ENCODE data around the gene SHC2.
A peak's percentile ranks its signal among the peaks of the same experiment; 100 is the strongest.
"Not testable (repeated sequence)": the region's sequence is repeated elsewhere in the genome, so short reads cannot be mapped to it uniquely, and the experiment has no call there.

The SHC2 gene

GRCh38 chr19:391207-391557, 69.7 kb downstream of the SHC2 start:
- no peak for DNase-seq (ENCODE audit: low spot score)

GRCh38 chr19:390386-391206, 70.2 kb downstream of the SHC2 start:
- DNase-seq (ENCODE audit: low spot score): no peak

- DNase-seq (ENCODE audit: low spot score): no peak
Measured at GRCh38 chr19:389935-390289, 70.9 kb downstream of the SHC2 start.

DNA sequence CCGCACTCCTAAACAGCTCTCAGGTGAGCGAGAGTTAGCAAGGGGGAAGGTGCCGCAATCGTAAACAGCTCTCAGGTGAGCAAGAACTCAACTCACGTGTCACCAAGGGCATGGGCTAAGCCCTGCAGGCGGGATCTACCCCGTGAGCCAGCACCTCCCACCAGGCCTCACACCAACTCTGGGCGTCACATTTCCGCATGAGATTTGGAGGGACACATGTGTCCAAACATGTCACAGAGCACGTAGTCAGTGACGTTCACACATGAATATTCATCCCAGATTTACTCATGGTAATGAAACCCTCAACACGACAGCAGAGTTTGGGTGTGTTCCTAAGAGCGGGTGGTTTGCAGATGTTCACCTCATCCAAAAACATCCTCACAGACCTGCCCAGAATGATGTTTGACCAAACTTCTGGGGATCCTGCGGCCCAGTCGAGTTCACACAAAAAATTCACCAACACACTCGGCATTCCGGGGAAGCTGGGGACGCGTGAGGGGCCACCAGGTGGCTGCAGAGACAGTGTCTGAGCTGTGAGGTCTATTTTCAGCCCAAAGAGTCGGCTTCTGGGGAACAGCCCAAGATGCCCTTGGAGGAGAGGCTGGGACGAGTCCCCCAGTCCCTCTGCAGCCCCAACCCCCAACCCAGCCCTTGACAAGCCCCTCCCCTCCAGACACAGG, 71.4 kb downstream of the SHC2 start:
- DNase-seq (ENCODE audit: low spot score): no peak

- DNase-seq (ENCODE audit: low spot score): no peak
Measured at GRCh38 chr19:388691-389090, 72.1 kb downstream of the SHC2 start.

- DNase-seq (ENCODE audit: low spot score): no peak
Measured at GRCh38 chr19:387777-388176, 73.1 kb downstream of the SHC2 start.

DNA sequence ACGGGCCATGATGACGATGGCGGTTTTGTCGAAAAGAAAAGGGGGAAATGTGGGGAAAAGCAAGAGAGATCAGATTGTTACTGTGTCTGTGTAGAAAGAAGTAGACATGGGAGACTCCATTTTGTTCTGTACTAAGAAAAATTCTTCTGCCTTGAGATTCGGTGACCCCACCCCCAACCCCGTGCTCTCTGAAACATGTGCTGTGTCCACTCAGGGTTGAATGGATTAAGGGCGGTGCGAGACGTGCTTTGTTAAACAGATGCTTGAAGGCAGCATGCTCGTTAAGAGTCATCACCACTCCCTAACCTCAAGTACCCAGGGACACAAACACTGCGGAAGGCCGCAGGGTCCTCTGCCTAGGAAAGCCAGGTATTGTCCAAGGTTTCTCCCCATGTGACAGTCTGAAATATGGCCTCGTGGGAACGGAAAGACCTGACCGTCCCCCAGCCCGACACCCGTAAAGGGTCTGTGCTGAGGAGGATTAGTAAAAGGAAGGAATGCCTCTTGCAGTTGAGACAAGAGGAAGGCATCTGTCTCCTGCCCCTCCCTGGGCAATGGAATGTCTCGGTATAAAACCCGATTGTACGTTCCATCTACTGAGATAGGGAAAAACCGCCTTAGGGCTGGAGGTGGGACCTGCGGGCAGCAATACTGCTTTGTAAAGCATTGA, 74.1 kb downstream of the SHC2 start:
- DNase-seq (ENCODE audit: low spot score): not testable (repeated sequence)

DNA sequence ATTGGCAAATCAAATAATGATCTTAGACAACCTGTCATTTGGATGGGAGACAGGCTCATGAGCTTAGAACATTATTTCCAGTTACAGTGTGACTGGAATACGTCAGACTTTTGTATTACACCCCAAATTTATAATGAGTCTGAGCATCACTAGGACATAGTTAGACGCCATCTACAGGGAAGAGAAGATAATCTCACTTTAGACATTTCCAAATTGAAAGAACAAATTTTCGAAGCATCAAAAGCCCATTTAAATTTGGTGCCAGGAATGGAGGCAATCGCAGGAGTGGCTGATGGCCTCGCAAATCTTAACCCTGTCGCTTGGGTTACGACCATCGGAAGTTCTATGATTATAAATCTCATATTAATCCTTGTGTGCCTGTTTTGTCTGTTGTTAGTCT, 74.6 kb downstream of the SHC2 start:
- DNase-seq (ENCODE audit: low spot score): not testable (repeated sequence)

DNA sequence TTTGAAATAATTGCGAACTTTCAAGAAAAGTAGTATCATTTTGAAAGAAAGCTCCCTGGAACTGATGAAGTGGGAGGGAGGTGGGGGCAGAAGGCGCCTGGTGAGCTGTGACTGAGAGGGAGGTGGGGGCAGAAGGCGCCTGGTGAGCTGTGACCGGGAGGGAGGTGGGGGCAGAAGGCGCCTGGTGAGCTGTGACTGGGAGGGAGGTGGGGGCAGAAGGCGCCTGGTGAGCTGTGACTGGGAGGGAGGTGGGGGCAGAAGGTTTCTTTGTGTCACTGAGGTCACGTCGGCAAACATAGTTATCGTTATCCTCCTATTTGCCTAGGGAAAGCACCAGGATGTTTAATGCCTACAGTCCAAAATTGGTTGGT, 76.0 kb downstream of the SHC2 start:
- peak; percentile 64 for DNase-seq (ENCODE audit: low spot score)

DNA sequence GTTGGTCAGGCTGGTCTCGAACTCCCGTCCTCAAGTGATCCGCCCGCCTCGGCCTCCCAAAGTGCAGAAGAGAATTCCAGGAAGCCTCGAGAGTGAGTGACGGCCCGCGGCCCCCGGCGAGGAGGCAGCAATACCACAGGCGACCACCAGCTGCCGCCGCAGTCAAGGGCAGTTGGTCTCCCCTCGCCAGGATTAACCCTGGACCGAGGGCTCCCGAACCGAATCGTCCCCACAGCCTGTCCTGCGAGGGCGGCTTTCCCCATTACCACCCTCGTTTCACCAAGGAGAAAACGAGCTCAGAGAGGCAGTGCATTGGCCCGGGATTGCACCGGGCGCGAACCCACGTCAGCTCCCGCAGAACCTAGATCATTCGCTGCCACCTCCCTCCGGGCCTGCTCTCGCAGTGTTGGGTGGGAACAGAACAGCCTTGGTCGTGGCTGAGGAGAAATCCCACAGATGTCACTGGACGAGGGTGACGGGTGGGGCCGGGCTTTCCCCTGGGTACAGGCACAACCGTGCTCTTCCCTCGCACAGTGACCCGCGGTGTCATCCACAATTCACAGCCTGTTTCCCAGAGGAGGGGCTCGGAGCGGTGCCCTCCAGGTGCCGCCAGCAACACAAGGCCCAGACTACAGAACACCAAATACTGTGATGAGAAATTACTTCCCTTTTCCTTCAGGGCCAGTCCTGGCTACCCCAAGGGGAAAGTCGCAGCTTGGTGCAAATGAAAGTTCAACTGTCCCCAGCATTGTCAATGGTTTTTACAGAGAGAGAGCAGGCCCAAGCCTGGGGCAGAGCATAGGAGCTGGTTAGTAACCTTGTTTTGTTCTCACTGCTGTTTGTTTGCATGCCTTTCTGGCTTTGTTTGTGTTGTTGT, 76.7 kb downstream of the SHC2 start:
- peak; percentile 74 for DNase-seq (ENCODE audit: low spot score)

GRCh38 chr19:383040-383439, 77.8 kb downstream of the SHC2 start:
- no peak for DNase-seq (ENCODE audit: low spot score)

GRCh38 chr19:382578-382977, 78.3 kb downstream of the SHC2 start:
- DNase-seq (ENCODE audit: low spot score): not testable (repeated sequence)

- not testable (repeated sequence) for DNase-seq (ENCODE audit: low spot score)
Measured at GRCh38 chr19:381901-382300, 78.9 kb downstream of the SHC2 start.

- not testable (repeated sequence) for DNase-seq (ENCODE audit: low spot score)
Measured at GRCh38 chr19:380618-381219, 80.1 kb downstream of the SHC2 start.

DNA sequence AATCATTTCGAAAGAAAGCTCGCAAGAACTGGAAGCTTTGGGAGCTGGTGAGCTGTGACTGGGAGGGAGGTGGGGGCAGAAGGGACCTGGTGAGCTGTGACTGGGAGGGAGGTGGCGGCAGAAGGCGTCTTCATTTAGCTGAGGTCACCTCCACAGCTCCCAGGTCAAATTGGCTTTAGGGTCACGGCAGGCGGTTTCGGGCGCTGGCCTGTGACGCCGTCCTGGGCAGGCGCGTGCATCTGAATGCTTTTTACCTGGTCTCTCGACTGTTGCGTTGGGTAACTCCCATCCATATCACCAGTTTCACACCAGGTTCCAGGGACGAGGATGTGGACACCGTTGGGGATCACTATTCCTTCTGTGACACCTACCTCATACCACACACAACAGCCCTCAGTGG, 81.0 kb downstream of the SHC2 start:
- DNase-seq (ENCODE audit: low spot score): no peak

DNA sequence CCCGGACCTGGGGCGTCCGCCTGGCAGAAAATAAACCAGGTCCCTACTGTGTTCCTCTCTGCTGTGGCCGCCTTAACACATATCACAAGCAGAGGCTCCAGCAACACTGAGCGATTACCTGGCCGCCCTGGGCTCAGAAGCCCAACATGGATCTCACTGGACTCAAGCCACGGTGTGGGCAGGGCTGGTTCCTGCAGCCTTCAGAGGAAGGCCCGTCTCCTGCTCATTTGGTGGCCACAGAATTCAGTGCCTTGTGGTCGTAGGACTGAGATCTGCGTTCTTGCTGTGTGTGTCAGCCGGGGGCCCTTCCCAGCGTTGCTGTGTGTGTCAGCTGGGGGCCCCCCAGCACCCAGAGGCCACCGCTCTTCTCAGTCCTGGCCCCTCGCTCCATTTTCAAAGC, 82.1 kb downstream of the SHC2 start:
- DNase-seq (ENCODE audit: low spot score): no peak

GRCh38 chr19:377801-378581, 82.8 kb downstream of the SHC2 start:
- peak; percentile 67 for DNase-seq (ENCODE audit: low spot score)

DNA sequence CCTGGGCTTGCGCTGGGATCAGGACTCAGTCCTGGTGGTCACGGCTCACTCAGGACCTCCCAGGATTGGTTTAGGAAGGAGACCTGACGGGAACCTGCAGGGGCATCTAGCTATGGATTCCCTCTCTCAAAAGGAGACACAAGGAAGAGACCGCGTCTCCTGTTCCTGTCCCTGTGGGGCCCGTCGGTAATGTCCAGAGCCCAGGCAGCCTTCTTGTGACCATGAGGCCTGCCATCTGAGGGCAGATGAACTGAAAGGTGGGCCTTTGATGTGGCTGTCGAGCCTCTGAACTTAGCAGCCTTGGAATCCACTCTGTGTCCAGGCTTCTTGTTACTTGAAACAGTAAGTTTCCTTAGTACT, 84.7 kb downstream of the SHC2 start:
- DNase-seq (ENCODE audit: low spot score): no peak

DNA sequence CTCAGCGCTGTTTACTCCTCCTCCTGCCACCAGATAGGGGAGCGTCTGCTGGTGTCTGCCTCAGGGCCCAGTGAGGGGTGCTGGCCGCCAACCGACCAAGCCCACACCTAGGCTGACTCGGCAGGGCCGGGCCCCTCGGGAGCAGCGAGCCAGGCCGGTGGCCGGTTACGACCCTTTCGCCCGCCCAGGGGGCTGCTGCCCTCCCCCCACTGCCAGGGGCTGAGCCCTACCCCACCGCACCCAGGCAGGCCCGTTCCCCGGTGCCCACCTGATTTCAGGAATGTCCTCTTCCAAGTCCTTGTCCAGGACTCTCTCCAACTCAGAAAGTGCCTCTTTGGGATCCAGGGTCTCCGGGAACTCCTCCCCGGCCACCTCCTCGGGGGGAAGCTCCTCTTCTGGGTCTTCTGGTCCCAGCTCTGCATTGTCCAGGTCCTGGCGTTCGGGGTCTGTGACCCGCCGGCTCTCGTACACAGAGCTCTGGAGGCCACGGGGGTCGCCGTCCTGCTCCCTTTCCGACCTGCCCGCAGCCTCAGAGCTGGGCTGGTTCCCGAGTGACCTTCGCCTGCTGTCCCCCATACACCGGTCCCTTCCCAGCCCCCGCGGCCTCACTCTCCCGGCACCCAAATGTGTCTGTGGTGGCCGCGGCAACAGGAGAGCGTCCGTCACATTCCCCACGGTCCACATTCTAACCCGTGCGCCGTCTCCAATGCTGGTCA, 85.3 kb downstream of the SHC2 start:
- DNase-seq (ENCODE audit: low spot score): no peak

- DNase-seq (ENCODE audit: low spot score): no peak
Measured at GRCh38 chr19:374886-375235, 86.0 kb downstream of the SHC2 start.
